ENCODE results near the gene MRM3.
"Not testable (repeated sequence)": the region's sequence is repeated elsewhere in the genome, so short reads cannot be mapped to it uniquely, and the experiment has no call there.

Gene MRM3, protein sequence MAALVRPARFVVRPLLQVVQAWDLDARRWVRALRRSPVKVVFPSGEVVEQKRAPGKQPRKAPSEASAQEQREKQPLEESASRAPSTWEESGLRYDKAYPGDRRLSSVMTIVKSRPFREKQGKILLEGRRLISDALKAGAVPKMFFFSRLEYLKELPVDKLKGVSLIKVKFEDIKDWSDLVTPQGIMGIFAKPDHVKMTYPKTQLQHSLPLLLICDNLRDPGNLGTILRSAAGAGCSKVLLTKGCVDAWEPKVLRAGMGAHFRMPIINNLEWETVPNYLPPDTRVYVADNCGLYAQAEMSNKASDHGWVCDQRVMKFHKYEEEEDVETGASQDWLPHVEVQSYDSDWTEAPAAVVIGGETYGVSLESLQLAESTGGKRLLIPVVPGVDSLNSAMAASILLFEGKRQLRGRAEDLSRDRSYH

DNA sequence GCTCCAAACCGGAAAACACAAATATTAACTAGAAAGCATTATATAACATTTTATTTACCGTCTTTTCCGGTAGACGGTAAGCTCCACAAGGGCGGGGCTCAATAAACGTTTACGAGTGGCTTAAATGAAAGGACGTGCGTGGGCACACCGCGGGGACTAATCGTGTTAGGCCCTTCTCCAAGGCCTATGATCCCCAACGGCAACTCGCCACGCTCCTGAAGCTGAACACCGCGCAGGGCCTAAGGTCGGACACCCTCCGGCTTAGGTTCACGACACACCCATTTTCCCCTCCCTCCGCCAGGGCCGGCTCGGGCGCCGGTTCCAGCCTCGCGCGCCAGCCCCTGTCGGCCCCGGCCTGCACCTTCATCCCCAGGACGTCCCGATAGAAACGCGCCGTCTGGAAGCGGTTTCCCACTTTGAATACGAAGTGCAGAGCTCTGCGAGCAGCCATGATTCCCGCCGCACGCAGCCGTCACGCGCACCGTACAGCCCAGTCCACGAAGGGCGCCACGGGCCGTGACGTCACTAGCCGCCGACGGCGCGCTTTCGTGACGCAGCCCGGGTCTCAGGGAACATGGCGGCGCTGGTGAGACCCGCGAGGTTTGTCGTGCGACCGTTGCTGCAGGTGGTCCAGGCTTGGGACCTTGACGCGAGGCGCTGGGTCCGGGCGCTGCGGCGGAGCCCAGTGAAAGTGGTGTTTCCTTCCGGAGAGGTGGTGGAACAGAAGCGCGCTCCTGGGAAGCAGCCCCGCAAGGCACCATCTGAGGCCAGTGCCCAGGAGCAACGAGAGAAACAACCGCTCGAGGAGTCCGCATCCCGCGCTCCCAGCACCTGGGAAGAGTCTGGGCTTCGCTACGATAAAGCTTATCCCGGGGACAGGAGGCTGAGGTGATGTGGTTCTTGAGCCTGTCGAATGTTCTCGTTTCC is at the start of gene MRM3, which contains the start of gene GLOD4:
Gene MRM3, plus strand, starts transcription at position 549 of the 927 bp plus-strand sequence. Its CDS starts 26 bp downstream, at position 575.
Gene GLOD4, minus strand, starts transcription at position 476 of the 927 bp plus-strand sequence. Its CDS starts 25 bp downstream, at position 451.
- no peak for FAIRE-seq

DNA sequence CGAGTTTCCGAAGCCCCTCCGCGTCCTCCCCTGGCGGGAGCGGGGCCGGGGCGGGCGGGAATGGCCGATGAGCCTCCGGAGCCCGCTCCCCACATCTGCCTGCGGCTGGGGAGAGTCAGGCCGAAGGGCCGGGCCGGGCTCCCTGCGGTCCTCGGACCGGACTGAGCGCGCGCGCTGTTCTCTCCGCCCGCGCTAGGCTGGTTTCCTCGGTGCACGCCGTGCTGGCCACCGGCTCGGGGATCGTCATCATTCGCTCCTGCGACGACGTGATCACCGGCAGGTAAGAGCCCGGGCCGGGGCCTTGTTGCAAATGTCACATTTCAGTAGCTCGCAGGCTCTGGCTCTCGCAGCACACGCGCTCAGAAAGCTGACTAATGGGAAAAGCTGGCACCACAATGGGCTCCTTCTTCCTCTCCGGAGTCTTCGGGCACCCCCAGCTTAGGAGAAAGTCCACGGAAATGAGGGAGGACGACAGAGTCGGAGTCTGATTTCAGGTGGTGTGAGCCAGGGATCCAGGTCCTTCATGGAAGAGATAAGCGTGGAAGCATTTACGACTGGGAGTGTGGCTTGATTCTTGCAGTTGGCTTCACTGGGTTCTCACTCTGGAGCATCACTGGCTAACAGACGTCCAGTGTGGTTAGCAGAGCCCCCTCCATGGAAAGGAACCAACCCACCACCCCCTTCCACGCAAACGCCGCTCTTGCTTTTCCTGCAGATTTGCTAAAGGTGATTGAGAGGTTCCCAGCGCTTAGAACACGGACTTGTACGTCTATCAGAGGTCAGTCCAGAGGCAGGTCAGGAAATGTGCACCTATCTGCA is 49.0 kb upstream of the MRM3 start:
- FAIRE-seq: no peak

DNA sequence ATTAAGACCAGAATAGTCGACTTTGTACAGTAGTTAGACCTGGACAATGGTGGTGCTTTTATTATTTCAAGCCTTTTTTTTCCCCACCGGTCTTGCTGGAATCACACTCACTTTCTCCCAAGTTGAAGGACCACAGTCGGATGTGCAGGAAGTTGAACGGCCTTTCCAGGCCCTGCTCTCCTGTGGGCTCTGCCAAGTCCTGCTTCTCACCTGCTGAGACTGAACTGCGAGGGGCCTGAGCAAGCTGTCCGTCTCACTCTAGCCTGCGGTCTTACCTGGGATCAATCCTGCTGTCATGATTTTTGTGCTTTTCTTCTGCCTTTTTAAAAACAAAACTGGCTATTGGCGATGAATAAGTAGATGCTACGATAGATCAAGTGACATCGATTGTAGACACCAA is 48.4 kb upstream of the MRM3 start:
- no peak for FAIRE-seq

DNA sequence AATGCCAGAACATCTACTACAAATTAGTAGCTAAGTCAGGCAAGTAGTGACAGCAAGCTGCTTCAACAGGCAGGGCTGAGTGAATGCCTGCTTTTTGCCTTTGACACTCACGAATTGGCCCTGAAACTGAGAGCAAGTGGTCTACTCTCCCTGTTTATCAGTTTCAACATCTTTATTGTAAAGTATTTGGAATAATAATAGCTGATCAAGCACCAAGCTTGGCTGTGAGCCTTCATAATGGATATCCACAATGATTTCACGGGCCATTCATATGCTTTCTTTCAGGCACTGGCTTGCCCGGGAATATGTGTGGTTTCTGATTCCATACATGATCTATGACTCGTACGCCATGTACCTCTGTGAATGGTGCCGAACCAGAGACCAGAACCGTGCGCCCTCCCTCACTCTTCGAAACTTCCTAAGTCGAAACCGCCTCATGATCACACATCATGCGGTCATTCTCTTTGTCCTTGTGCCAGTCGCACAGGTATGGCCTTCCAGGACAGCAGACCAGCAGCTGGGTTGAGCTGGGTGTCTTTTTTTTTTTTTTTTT is 44.5 kb upstream of the MRM3 start:
- no peak for FAIRE-seq

DNA sequence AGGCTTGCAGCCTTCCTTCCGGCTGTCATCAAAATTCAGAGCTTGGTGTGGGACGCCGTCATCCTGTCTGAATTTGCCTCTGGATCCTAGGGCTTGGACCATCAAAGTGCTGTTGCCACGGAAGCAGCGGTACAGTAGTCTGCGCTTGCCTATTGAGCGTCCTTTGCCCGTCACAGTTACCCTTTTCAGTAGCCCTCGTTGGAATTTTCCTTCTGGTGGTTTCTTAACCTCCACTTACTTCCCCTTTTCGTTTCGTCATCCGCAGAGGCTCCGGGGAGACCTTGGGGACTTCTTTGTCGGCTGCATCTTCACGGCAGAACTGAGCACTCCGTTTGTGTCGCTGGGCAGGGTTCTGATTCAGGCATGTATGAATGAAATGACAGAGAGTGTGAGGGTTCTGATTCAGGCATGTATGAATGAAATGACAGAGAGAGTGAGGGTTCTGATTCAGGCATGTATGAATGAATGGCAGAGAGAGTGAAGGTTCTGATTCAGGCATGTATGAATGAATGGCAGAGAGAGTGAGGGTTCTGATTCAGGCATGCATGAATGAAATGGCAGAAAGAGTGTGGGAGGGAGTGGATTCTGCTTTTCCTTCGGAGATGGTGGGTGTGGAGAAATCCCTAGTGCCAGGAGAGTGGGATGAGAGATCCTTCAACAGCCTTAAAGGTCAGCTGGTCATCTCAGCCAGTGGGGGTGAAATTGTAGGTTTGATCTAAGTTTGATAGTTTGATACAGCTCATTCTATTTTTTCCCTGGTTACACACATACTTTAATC is 41.7 kb upstream of the MRM3 start:
- no peak for FAIRE-seq

DNA sequence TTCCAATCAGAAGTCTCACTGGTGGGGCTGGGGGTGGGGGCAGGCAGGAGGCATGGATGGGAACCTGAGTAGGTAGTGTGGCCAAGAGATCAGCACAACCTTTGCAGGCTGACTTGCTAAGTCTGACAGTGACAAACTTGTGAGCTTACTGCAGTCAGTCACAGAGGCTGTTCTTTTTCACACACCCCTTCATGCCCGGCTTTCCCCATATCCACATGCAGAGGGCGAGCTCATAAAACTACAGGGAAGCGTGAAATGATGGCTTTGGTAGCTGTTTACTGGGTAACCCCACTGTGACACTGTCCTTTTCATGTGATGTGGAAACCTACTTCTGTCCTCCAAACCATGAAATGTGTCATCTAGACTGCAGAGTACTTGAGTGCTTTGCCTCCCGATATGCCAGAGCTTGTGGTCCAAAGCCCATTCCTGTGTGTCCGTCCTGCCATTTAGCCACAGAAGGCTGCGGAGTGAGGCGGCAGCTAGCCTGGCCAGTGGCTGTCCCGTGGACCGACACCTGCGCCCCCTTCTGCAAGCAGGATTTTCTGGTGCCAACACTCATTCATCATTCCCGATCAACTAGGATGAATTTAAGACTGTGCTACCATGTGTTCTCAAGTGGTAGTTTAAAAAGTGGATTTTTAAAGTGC is 39.9 kb upstream of the MRM3 start:
- FAIRE-seq: no peak

DNA sequence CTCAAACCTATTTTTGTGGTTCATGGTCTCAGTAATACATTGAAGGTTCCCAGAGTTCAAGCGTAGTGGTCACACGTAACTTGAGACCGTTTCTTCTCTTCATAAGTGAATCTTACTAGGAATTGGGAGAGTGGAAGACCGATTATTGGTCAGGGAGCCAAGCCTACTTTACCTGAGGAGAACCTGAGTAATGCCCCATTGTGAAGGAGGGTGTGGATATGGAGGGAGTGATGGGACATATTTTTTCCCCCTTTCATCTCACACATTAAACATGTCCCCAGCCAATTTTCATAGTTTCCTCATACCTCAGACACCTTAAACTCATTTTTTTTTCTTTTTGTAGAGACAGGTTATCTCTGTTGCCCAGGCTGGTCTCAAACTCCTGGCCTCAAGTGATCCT is 39.0 kb upstream of the MRM3 start:
- no peak for FAIRE-seq

DNA sequence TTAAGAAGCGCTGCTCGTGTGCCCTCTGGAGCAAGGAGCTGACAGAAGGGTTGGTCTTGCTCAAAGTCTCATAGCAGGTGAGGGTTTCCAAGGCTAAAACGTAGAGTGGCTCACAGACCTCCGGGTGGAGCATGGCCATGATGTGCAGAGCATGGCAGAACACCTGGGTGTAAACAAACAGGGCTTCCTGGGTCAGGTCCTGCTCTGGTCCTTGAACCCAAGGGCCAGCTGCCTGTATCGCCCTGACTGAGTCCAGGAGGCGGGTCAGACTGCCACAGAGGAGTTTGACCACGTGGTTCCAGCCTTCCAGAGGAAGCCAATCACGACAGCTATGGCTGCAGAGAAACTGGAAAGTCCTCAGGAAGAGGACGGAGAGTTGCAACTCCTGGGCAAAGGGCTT is 37.2 kb upstream of the MRM3 start:
- FAIRE-seq: no peak

DNA sequence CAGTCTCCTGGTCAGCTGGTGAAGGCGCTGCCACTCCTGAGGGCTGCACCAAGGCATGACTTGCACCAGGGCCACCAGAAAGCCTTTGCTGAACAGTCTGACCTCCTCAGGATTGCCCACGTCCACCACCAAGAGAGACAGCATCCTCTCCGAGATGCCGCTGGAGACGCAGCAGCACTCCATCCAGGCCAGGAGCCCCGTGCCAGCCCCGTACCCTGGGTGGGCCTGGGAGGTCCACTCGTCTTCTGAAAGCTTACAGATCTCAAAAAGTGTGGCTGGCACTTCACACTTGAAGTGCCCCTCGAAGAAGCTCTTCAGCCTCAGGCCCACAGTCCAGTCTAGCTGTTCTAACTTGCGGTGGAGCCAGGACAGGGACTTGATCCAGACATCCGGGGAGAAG is 36.7 kb upstream of the MRM3 start:
- no peak for FAIRE-seq

DNA sequence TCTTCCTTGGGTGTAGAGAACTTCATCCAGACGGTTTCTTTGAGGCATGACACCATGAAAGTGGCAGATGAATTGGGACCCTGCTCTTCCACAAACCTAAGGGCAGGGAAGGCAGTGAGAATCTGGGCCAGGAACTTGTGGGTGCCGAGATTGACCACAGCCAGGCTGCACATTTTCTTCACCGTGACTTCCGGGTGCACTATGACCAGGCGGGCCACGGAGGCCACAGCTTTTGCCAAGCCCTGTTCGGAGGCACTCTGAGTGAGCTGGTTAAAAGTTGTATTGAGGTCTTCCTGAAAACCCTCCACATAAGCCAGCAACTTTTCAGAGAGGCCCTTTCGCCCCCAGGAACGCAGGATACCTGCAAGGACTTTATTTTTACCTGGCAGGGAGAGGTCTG is 36.0 kb upstream of the MRM3 start:
- FAIRE-seq: no peak

DNA sequence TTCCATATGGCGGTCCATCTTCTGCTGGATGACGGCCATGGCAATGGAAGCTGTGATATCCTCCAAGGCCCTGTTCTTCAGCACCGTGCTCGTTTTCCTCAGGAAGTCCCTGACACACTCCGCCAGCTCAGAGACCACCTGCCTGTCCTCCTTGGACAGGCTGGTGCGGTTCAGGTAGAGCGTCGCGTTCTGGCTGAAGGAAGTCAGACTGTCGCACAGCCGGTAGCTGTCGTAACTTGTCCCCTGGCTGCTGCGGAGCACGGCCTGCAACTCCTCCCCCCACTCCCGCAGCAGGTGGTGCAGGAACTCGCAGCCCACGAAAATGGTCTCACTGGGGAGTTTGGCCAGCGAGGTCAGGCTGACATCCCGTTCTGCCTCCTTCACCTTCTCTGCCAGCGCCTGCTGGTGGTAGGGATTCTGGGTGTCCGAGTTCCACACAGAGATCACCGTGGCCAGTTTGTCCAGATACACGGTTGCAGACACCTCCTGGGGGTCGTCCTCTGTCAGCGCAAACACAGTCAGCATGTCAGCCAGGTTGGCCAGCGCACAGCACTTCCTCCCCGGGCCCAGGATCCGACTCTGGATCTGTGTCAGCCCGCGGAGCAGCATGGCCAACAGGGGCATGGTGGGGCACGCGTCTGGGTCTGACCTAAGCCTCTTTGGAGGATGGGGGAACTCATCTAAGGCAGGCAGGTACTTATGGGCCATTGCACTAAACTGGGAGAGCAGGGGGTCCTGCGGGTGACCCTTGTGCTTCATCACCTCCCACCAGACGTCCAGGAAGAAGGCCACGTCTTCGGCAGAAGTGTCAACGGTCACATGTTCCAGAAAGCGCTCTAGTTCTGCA is 35.1 kb upstream of the MRM3 start:
- FAIRE-seq: no peak

DNA sequence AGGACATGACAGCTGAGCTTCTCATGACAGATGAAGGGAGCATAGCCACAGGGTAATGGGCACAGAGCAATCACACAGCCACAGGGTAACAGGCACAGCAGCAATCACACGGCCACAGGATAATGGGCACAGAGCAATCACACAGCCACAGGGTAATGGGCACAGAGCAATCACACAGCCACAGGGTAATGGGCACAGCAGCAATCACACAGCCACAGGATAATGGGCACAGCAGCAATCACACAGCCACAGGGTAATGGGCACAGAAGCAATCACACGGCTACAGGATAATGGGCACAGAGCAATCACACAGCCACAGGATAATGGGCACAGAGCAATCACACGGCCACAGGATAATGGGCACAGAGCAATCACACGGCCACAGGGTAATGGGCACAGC is 33.5 kb upstream of the MRM3 start:
- FAIRE-seq: not testable (repeated sequence)

DNA sequence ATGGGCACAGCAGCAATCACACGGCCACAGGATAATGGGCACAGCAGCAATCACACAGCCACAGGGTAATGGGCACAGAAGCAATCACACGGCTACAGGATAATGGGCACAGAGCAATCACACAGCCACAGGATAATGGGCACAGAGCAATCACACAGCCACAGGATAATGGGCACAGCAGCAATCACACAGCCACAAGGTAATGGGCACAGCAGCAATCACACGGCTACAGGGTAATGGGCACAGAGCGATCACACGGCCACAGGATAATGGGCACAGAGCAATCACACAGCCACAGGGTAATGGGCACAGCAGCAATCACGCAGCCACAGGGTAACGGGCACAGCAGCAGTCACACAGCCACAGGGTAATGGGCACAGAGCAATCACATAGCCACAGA is 32.8 kb upstream of the MRM3 start:
- FAIRE-seq: not testable (repeated sequence)

DNA sequence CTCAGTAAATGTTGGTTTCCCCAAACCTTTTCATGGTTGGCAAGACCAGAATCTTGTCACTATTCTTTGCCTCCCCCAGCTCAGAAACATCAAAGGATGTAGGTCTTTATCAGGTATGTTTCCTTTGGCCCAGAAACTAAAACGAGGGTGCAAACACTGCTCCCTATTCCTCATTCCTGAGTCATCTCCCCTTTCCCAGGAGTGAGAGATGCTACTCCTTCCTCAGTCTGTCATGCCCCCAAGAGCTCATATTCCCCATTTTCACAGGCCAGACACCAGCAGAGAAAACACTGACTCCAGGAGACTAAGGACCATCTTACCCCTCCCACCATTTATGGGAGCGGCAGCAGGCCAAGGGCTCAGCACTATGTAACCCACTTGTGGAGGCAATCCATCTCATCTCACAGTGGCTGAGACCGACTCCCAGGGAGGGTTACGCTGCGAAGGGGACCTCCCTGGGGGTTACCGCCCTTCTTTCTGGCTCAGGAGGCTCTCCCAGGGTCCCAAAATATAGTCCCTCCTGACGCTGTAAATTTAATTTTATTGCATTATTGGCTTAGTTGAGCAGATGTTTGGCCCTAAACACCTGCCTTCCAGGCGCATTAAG is 31.6 kb upstream of the MRM3 start:
- no peak for FAIRE-seq

DNA sequence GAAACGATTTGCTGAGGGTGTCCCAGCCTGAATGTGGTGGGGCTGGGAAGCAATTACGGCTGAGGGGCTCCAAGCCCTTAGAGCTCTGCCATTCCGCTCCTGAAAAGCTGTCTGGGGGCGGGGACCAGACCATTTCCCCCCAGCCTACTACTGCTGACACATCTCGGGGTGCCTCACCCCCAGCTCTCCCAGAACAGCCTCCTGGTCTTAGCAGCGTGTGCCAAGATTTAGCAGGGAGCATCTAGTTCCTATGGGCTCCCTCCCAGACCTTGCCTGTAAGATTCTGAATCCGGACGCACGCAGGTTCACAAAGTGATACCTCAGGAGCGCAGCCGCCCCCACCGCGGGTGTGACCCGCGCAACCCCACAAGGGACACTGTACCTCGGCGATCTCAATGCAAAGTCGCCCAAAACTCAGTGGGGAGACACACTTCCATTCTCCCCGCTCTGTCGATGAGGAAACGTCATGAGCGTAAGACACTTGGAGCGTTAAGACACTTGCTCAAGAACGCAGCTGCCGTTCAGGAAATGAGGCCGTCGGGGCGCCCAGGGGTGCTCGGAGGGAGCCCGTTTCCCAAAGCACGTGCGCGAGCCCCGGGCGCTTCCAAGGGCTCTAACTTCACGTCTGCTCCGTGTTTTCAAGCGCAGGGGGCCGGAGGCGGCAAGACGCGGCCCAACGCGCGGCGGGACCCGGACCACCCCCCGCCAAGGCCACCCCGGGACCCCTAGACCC is 30.7 kb upstream of the MRM3 start:
- FAIRE-seq: no peak

DNA sequence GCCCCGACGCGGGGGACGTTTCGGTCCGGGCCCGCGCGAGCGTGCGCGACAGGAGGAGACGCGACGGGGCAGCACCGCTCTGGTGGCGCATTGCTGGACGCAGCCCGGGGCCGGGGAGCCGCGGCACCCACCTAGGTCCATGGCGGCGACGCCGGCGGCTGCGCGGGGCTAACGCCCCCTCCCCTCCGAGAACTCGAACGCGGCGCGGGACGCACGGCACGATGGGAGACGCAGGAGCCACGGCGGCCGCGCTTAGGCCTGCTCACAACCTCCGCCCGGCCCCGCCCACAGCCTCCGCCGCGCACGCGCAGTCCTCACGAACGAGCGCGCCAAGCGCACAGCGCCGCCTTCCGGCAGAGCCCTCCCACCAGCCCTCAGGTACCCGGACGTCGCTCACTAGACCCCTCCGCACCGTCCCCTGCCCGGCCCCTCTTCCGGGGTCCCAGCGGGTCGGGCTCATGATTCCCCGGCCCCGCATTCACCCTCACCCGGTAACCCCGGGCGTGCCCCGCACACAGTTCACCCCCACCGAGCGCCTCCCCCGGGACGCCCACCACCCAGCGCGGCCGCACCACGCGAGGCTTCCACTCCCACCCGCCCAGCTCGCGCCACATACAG is 30.0 kb upstream of the MRM3 start, which contains the start of gene GEMIN4:
Gene GEMIN4, minus strand, starts transcription at position 263 of the 618 bp plus-strand sequence. Its CDS starts 122 bp downstream, at position 141.
- no peak for FAIRE-seq

DNA sequence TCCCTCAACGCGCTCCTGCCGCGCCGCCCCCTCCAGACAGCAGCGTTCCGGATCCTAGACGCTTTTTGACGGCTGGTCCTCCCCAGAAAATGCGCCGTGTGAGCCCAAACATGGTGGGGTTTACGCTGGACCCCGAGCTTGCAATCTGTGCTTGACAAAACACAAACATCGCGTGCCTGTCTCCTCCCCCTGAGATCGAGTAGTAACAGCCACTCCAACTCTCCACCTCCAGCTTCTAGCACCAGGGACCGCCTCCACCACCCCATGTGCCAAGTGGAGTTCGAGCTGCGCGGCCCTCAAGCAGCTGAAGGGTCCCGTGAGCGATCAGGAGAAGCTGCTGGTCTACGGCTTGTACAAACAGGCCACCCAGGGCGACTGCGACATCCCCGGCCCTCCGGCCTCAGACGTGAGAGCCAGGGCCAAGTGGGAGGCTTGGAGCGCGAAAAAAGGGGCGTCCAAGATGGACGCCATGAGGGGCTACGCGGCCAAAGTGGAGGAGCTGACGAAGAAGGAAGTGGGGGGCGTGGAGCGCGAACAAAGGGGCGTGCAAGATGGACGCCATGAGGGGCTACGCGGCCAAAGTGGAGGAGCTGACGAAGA is 29.4 kb upstream of the MRM3 start:
- no peak for FAIRE-seq

DNA sequence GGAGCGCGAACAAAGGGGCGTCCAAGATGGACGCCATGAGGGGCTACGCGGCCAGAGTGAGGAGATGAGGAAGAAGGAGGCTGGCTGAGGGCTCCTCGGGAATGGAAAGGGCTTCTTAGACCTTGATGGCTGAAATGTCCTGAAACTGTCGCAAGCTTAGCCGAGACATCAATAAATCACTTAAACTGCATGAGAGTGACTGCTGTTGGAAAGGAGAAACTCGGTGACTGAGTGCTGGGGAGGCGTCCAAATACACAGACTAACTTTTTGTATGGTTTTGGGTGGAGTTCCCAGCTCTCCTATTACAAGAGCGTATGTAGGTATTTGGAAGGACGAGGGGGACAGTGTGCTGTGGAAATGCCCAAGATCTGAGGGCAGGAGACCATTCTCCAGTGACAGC is 28.7 kb upstream of the MRM3 start:
- FAIRE-seq: no peak

Measured in islet of Langerhans (tissue), 1 donor.